Tibial nerve (tissue), 3 donors: ENCODE measurements around the gene SMPD1.

Source experiments
- CTCF ChIP-seq, 5 experiments: fragments of 200-600 bp in 3 of 5; fragments of 450-650 bp in 2 of 5; sonication (generic) in 3 of 5; IDR thresholded peaks; one replicate each; pipeline ENCODE4 v1.5.1; 2016 to 2019; ENCODE audit warnings: antibody characterized with exemption in 5 of 5, mild to moderate bottlenecking in 3 of 5, moderate library complexity in 2 of 5
- POLR2A ChIP-seq, 2 donors: fragments of 450-650 bp; IDR thresholded peaks; one replicate each; pipeline ENCODE4 v1.6.1; 2017; ENCODE audit warnings: antibody characterized with exemption in 2 of 2, mild to moderate bottlenecking in 2 of 2, moderate library complexity in 2 of 2

- TF ChIP-seq CTCF (IDR thresholded peaks at IDR 0.05), result no peak
- no peak for TF ChIP-seq POLR2A (IDR thresholded peaks at IDR 0.05)
These were observed 39.8 kb upstream of the SMPD1 start for GRCh38 chr11:6350486-6350885.
